T-helper 1 cell treated with Interleukin-12 subunit alpha and Interleukin-12 subunit beta and Interleukin-4 antibody, amounts not matched to agents 30 ng/mL and 1 ng/mL, for 36 hours (primary cell): ENCODE measurements around the gene CDH26. TPM values are rescaled to one million over a fixed set of nuclear protein-coding genes. Genes with fewer than 3 reads are reported as not detected.

ENCODE experiments used
- intact Hi-C: fragments of 100-400 bp; cut with micrococcal nuclease; formaldehyde crosslinking; loops from one replicate; pipeline ENCODE4 v1.15.1; 2024
- total RNA-seq: library from RNA; stranded (reverse); gene quantifications from 2 replicates; pipeline ENCODE4 v1.2.3, GENCODE V29; 2022

The CDH26 gene
- total RNA-seq, 1 donor from 2014 or later: 0.59 TPM

- intact Hi-C loops: loop anchor here (1.0 to 2.0 kb wide), 9 partner anchors 79 to 1205 kb away; partner anchors contain the start of genes FAM217B and PPP1R3D
These were observed 99.9 kb downstream of the CDH26 start for GRCh38 chr20:60057866-60058807.

GRCh38 chr20:60058879-60059278 lies 100.7 kb downstream of the CDH26 start:
- intact Hi-C loops: loop anchor here (2.0 kb wide), 1 partner anchor 78 kb away; no protein-coding TSS in a partner anchor

- intact Hi-C loops: no loop called here
These were observed 101.9 kb downstream of the CDH26 start for GRCh38 chr20:60060006-60060557.

- intact Hi-C loops: no loop called here
These were observed 102.4 kb downstream of the CDH26 start for GRCh38 chr20:60060593-60060992.

- intact Hi-C loops: no loop called here
These were observed 104.3 kb downstream of the CDH26 start for GRCh38 chr20:60062431-60063047.

- intact Hi-C loops: no loop called here
These were observed 104.8 kb downstream of the CDH26 start for GRCh38 chr20:60063048-60063451.

GRCh38 chr20:60063739-60064380 lies 105.6 kb downstream of the CDH26 start:
- intact Hi-C loops: no loop called here

Other genes starting within 250 kb of the CDH26 start
- 7.0 and 7.6 TPM in 2 replicates for gene SYCP2, start 24.8 kb upstream of the CDH26 start, total RNA-seq
- gene PPP1R3D, start 18.1 kb upstream of the CDH26 start, total RNA-seq: 7.3 and 7.4 TPM in 2 replicates
- 31.0 and 31.2 TPM in 2 replicates for gene FAM217B, start 18.0 kb upstream of the CDH26 start, total RNA-seq